GM18508 (cell line): Measurements from ENCODE around the gene KRT25.

ENCODE experiments used
- ATAC-seq: cut with Tn5 transposase; IDR thresholded peaks from one replicate; pipeline ENCODE4 v1.9.1; 2021; ENCODE audit warnings: moderate number of reproducible peaks; ENCODE audit not compliant: insufficient read depth, unreplicated experiment

The KRT25 gene, protein sequence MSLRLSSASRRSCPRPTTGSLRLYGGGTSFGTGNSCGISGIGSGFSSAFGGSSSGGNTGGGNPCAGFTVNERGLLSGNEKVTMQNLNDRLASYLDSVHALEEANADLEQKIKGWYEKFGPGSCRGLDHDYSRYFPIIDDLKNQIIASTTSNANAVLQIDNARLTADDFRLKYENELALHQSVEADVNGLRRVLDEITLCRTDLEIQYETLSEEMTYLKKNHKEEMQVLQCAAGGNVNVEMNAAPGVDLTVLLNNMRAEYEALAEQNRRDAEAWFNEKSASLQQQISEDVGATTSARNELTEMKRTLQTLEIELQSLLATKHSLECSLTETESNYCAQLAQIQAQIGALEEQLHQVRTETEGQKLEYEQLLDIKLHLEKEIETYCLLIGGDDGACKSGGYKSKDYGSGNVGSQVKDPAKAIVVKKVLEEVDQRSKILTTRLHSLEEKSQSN

GRCh38 chr17:40755231-40755630 is at the start of gene KRT25:
KRT25 (minus strand) TSS chr17:40755331; CDS start chr17:40755271, 60 bp downstream.
- ATAC-seq: no peak

DNA sequence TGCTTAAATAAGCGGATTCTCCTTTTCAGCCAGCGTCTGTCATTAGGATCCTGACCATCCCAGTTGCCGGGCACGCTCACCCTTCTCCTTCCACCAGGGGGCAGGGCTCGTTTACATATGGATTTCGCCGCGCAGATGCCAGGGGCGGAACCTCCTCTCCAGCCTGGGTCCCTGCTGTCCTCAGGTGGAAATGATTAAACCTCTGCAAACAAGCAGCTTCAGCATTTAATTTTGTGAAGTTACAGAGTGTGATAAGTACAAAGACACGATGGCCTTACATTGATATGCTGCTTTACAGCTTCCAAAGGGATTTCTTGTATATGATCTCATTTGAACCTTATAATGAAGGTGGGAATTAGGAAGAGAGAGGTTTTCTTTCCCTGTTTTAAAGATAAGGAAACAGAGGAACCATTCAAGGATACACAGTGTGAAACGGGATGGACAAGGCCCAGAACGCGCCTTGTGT is 48.5 kb upstream of the KRT25 start:
- ATAC-seq: no peak

DNA sequence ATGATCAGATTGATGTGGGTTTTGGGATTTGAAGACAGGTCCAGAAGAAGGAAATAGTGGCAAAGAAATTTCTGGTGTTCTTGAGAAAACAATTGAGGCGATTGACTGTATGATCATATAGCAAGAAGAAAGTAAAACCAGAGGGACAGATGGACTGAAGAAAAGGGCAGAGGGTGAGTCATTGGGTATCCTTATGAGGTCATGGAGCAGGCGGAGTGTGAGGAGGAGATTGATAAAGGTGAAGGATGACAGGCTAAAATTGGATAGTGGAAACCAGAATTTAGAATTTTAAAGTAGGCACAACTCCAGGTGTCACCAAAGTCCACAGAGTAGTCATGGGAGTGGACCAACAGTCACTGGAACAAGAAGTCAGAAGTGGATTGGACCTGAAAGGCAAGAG is 46.0 kb upstream of the KRT25 start:
- ATAC-seq: no peak

- no peak for ATAC-seq
These were observed 45.2 kb upstream of the KRT25 start for GRCh38 chr17:40800381-40800780.

DNA sequence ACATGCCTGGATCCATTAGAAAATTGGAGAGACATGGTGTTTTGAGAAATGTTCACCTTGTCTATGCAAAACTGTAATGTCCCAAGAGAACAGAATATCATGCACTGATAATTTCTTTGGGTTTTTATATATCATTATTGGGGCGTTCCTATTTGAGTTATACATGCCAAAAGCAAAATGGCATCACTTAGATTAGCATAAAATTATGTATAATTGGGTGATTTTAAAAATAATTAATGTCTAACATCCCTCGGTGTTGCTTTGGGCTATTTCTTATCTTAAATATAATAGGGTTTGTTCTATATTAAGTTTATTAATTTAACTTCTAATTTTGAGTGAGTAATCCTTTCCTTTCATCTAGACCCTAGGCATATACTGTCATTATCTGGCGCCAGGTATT is 44.7 kb upstream of the KRT25 start, which contains the start of gene KRT28:
KRT28 (minus strand) TSS at position 101 of the 400 bp plus-strand sequence; CDS start at position 35, 66 bp downstream.
- ATAC-seq: no peak

GRCh38 chr17:40796846-40797245 is 41.7 kb upstream of the KRT25 start:
- ATAC-seq: no peak

GRCh38 chr17:40795019-40795667 is 40.0 kb upstream of the KRT25 start:
- no peak for ATAC-seq

DNA sequence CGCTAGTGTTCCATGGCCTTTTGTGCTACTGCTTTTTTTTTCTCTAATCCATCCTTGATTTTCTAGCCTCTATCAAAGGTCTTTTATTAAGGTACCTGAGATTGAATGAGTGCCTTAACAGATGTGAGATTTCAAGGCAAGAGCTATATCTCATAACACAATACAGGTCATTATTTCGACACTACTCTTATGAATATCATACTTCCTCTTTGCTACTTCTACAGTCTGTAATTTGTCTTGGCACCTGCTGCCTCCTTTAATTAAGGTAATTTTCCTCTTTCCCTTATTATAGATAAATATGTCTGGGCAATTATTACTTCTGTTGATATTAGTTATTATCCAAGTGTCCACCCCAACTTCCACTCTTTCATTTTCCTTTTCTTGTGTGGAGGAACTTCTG is 39.3 kb upstream of the KRT25 start:
- no peak for ATAC-seq

GRCh38 chr17:40793832-40794231 is 38.7 kb upstream of the KRT25 start:
- ATAC-seq: no peak

DNA sequence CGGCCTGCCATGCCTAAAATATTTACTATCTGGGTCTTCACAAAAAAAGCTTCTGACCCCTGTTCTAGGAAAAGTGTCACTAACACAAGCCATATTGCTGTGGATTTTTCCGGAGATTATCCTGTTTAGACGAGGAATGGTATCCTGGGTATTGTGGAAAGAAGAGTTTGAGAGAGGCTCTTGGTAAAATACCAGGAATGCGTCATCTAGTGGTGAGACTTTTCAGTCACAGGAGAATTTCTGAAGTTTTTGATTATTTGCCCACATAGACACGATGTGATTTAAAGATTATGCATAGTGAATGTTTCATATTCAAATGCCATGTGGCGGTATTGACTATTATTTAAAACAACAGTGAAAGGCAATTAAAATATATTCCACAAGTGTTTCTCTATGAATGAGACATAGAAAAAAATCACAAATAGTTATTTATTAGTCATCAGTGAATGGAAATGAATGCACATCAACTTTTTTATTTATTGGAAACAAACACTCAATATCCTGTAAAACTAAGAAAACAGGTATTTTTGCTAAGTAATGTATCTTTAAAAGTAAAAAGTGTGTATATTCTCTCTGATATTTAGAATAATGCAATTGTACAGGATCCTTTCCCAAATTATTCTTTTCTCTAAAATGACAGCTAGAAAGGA is 36.8 kb upstream of the KRT25 start:
- ATAC-seq: no peak

GRCh38 chr17:40791111-40791510 is 36.0 kb upstream of the KRT25 start:
- ATAC-seq: no peak

GRCh38 chr17:40782450-40782849 is 27.3 kb upstream of the KRT25 start, which contains the start of gene KRT27:
KRT27 (minus strand) TSS chr17:40782550; CDS start chr17:40782493, 57 bp downstream.
- ATAC-seq: no peak

GRCh38 chr17:40779181-40779909 is 24.2 kb upstream of the KRT25 start:
- no peak for ATAC-seq

GRCh38 chr17:40778461-40778860 is 23.3 kb upstream of the KRT25 start:
- no peak for ATAC-seq

GRCh38 chr17:40777971-40778370 is 22.8 kb upstream of the KRT25 start:
- no peak for ATAC-seq

GRCh38 chr17:40777459-40777858 is 22.3 kb upstream of the KRT25 start:
- no peak for ATAC-seq

GRCh38 chr17:40775945-40776344 is 20.8 kb upstream of the KRT25 start:
- no peak for ATAC-seq

DNA sequence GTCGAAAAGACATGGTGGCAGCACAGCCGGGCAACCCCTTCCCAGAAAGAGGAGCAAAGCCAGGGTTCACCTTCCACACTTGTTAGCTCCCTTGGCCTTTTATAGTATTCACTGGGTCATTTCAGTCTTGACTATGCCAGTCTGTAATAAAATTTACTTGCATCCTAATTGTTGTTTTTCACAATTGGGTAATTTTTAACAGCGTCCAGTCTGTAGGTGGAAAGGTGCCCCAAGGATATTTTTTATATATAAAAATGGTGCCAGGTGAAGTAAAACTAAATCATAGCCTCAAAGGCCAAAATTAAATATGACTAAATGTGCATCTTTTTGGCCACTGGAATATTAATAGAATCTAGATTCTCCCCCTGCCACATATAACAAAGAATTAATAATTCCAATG is 17.0 kb upstream of the KRT25 start, which contains the start of gene KRT26:
KRT26 (minus strand) TSS at position 101 of the 400 bp plus-strand sequence; CDS start at position 13, 88 bp downstream.
- ATAC-seq: no peak

- ATAC-seq: no peak
These were observed 10.5 kb upstream of the KRT25 start for GRCh38 chr17:40765657-40766056.

- ATAC-seq: no peak
These were observed 8.6 kb upstream of the KRT25 start for GRCh38 chr17:40763752-40764151.
